ENCODE data around the gene STPG2. TPM values are rescaled to one million over a fixed set of nuclear protein-coding genes. Genes with fewer than 3 reads are reported as not detected.
"Not testable (repeated sequence)": the region's sequence is repeated elsewhere in the genome, so short reads cannot be mapped to it uniquely, and the experiment has no call there.

Gene STPG2
- total RNA-seq, 1 donor from 2014 or later, result not detected

DNA sequence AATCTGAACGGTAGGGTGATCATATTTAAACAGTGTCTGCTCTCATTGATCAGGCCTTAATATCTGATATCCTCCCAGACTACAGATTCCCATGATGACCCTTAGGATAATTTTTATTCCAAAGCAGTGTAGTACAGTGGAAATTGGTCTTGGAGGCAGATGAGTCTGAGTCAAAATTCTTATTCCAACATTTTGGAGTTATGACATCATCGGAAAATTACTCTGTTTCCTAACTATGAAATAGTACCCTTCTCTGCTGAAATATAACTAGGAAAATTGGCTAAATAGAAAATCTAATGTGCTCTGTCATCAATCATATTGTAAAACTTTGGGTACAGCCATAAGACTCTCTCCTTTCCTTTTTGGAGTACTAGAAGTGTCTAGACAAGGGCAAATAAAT, 583.3 kb downstream of the STPG2 start:
- TF ChIP-seq, protein P1, sequence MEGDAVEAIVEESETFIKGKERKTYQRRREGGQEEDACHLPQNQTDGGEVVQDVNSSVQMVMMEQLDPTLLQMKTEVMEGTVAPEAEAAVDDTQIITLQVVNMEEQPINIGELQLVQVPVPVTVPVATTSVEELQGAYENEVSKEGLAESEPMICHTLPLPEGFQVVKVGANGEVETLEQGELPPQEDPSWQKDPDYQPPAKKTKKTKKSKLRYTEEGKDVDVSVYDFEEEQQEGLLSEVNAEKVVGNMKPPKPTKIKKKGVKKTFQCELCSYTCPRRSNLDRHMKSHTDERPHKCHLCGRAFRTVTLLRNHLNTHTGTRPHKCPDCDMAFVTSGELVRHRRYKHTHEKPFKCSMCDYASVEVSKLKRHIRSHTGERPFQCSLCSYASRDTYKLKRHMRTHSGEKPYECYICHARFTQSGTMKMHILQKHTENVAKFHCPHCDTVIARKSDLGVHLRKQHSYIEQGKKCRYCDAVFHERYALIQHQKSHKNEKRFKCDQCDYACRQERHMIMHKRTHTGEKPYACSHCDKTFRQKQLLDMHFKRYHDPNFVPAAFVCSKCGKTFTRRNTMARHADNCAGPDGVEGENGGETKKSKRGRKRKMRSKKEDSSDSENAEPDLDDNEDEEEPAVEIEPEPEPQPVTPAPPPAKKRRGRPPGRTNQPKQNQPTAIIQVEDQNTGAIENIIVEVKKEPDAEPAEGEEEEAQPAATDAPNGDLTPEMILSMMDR (IDR thresholded peaks at IDR 0.05), result no peak
- no peak for DNase-seq (ENCODE audit: low spot score in 2 of 2)
- Histone ChIP-seq H3K9me3 (no peaks in the 10 kb centered on the region), H3K36me3 (no peaks in the 10 kb centered on the region), H3K4me3 (no peak overlapping the region), H3K27ac (no peak overlapping the region), H3K27me3 (no peaks in the 10 kb centered on the region), H3K4me1 (no peaks in the 10 kb centered on the region)
- intact Hi-C loops (cut with DNase I), result no loop called here

DNA sequence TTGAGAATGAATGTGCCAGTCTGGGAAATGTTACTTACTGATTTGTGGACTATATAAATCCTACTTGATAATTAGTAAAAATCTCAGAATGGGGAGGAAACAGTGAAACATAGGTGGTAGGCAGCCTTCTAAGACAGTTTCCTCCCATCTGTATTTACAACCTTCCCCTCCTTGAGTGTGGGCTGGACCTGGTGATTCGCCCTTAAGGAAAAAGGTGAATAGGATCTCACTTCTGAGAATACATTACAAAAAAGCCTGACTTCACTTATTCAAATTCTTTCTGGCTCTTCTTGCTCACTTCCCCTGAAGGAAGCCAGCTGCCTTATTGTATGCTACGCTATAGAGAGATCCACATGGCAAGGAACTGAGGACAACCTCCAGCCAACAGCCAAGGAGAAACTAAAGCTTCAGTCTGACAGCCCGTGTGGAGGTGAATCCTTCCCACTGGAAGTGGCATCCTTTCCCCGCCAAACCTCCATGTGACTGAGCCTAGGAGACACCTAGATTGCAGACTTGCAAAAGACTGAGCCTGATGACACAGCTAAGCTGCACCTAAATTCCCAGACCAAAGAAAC, 585.0 kb downstream of the STPG2 start:
- no peak for DNase-seq (ENCODE audit: low spot score in 2 of 2)
- Histone ChIP-seq H3K9me3 (no peaks in the 10 kb centered on the region), H3K36me3 (no peaks in the 10 kb centered on the region), H3K27ac (no peak overlapping the region), H3K4me3 (no peak overlapping the region), H3K27me3 (no peaks in the 10 kb centered on the region), H3K4me1 (no peaks in the 10 kb centered on the region)
- intact Hi-C loops (cut with DNase I), result no loop called here
- TF ChIP-seq, protein P1 (IDR thresholded peaks at IDR 0.05), result no peak

DNA sequence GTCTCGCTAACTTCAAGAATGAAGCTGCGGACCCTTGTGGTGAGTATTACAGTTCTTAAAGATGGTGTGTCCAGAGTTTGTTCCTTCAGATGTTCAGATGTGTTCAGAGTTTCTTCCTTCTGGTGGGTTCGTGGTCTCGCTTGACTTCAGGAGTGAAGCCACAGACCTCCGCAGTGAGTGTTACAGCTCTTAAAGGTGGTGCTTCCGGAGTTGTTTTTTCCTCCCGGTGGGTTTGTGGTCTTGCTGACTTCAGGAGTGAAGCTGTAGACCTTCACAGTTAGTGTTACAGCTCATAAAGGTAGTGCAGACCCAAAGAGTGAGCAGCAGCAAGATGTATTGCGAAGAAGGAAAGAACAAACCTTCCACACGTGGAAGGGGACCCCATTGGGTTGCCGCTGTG, 592.6 kb downstream of the STPG2 start:
- H3K27ac ChIP-seq; H3K4me3 ChIP-seq; DNase-seq (ENCODE audit: low spot score in 2 of 2); H3K36me3 ChIP-seq; H3K4me1 ChIP-seq; intact Hi-C loops (cut with DNase I); H3K27me3 ChIP-seq; H3K9me3 ChIP-seq: not testable (repeated sequence)

DNA sequence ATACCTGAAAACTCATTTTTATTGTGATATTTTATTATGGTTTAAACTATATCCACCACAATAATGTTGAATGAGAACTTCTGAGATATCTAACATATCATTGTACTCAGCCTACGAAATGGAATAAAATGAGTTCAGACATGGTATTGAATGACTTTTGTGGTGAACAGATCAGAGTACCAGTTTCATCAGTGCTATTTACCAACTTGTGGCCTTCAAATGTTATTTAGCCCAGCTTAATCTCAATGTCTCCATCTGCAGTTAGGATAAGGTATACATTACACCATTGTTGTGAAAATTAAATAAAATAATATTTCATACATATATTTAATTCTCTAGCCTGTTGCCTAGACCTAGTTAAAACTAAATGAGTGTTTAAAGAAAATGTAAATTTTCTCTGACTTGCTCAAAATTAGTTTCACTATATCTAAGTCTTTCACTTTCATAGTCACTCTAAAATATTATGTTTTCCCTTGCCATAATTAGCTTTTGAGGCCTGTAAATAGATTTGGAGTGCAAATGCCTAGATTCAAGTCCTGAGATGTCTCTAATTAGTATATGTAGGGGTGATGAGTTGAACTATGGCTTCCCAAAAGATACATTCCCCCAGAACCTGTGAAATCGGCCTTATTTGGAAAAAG, 594.2 kb downstream of the STPG2 start:
- intact Hi-C loops (cut with DNase I), result no loop called here
- H3K4me3 ChIP-seq, result no peak overlapping the region
- H3K27ac ChIP-seq, result no peak overlapping the region
- no peaks in the 10 kb centered on the region for H3K27me3 ChIP-seq
- TF ChIP-seq, protein P1 (IDR thresholded peaks at IDR 0.05), result no peak
- no peak for DNase-seq (ENCODE audit: low spot score in 2 of 2)
- H3K36me3 ChIP-seq, result no peaks in the 10 kb centered on the region
- no peaks in the 10 kb centered on the region for H3K9me3 ChIP-seq
- no peaks in the 10 kb centered on the region for H3K4me1 ChIP-seq

- Histone ChIP-seq H3K36me3 (no peaks in the 10 kb centered on the region), H3K27me3 (no peaks in the 10 kb centered on the region), H3K9me3 (no peaks in the 10 kb centered on the region), H3K4me3 (no peak overlapping the region), H3K27ac (no peak overlapping the region), H3K4me1 (no peaks in the 10 kb centered on the region)
- no peak for DNase-seq (ENCODE audit: low spot score in 2 of 2)
- TF ChIP-seq, protein P1 (IDR thresholded peaks at IDR 0.05), result no peak
- intact Hi-C loops (cut with DNase I), result no loop called here
These were observed 595.1 kb downstream of the STPG2 start for GRCh38 chr4:97548186-97548585.

- Histone ChIP-seq H3K27ac (no peak overlapping the region), H3K9me3 (peaks cover 0 to 4% of the 10 kb centered on the region in 2 donors), H3K36me3 (no peaks in the 10 kb centered on the region), H3K27me3 (no peaks in the 10 kb centered on the region), H3K4me1 (no peaks in the 10 kb centered on the region), H3K4me3 (no peak overlapping the region)
- TF ChIP-seq, protein P1 (IDR thresholded peaks at IDR 0.05), result no peak
- DNase-seq (ENCODE audit: low spot score in 2 of 2), result no peak
- intact Hi-C loops (cut with DNase I), result no loop called here
These were observed 611.9 kb downstream of the STPG2 start for GRCh38 chr4:97531351-97531750.
